HG02884 (cell line): Measurements from ENCODE around the gene ARID1B.

Experiments
- ATAC-seq: cut with Tn5 transposase; IDR thresholded peaks from one replicate; pipeline ENCODE4 v1.9.1; 2021; ENCODE audit warnings: mild to moderate bottlenecking, moderate library complexity; ENCODE audit not compliant: unreplicated experiment

ARID1B gene

DNA sequence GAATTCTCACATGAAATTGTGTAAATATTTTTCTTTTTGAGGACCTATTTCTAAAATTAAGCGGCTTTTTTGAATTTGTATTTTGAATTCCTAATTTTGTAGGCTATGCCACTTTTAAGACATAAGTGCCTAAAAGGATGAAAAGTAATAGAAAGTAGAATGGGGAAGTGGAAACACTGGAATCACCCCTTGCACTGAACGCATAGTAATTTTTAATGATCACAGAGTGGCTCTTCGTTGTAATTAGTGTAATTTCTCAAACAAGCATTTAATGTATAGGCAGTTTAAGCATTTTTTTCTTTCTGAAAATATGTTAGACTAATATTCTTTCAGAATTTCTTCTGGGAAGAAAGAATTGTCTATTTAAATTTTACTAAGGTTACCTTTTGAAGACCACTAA lies 73.2 kb downstream of the ARID1B start:
- ATAC-seq, result no peak

DNA sequence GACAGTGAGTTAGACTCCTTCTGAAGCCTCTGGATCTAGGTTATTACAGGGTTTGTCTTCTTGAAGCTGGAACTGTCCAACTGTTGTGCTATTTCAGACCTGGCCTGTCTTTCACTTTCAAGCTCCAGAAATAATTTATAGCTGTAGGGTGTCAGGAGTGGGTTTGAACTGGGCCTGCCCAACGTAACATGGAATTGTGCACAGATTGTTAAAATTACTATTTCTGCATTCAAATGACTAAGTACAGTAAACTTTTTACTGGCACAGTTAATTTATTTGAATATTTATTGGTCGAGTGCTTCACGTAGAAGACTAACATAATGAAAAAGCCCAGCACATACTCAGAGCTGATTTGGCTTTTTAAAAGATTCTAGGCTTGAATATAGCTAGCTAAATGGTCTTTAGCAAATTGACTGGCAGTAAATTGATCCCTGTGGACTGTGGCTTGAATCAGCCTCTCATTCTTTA lies 74.3 kb downstream of the ARID1B start:
- ATAC-seq, result no peak

DNA sequence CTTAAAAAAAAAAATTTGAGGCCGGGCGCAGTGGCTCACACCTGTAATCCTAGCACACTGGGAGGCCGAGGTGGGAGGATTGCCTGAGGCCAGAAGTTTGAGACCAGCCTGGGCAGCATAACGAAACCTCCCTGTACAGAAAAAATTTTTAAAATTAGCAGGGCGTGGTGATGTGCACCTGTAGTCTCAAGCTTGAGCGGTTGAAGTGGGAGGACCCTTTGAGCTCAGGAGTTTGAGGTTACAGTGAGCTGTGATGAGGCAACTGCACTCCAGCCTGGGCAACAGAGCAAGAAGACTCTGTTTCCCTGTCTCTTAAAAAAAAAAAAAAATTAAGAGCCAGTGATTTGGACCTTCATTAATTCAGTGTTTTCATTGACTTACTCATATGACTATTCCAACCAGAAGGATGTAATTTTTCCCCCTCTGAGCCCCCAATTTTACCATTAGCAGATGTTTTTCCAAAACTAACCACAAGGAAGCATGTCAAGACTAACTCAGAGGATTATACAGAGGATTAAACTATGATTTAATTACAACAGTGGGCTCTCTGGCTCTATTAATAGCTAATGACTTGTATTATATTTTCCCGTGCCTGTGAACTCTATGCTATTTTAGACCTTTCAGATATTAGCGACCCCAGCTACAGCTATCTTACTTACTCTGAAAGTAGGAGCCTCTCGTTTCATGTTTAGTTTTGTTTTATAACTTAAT lies 75.1 kb downstream of the ARID1B start:
- ATAC-seq, result peak; percentile 66

DNA sequence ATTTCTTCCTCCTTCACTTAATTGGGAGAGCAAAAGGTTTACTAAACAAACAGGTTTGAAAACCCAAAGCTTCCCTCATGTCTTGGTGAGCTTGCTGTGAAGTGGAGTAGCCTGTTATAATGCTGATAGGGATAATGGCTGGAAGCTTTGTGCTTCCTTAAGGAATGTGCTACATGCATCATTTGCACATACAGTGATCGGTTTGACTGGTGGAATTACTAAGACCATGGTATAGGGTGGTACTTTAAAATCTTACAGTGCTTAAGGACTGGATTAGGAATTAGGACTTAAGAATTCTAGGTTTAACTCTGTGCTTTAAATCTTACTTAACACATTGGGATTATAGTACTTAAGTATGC lies 75.7 kb downstream of the ARID1B start:
- ATAC-seq, result no peak

DNA sequence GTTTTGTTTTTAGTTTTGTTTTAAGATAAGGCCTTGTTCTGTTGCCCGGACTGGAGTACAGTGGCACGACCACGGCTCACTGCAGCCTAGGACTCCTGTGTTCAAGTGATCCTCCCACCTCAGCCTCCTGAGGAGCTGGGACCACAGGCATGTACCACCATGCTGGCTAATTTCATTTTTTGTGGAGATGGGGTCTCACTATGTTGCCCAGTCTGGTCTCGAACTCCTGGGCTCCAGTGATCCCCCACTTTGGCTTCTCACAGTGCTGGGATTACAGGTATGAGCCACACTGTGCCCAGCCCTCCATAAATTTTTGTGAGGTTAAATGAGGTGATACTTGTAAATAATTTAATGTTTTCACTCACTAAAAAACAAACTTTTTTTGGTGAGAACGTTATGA lies 76.6 kb downstream of the ARID1B start:
- ATAC-seq, result no peak

DNA sequence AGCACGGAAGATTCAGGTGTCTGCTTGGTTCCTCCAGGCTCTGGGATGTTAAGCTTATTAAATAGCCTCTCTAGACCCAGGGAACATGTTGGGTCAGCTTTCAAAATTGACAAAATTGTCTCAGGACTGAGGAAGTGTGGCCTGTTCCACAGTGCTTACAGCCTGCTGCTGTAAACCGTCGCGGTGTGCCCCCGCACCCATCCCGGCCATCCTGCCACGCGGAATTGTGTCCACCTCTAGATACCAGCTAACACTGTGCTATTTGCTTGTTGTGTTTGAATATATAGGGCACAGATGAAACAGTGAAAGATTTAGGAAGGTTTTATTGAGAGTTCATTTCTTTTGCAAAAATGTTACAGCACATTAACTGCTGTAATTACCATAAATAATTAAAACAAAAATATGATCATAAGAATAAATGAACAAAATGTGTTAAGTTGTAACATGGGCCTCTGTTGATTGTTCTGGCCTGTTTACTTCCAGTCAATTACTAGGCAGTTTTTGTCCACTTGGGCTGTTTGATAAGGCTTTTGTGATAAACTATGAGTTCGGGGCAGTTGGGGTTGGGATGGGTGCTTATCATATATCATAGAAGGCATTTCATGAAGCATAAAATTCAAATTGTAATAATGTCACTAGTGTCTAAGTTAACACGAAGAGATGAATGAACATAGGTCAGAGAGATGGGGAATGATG lies 77.4 kb downstream of the ARID1B start:
- no peak for ATAC-seq

DNA sequence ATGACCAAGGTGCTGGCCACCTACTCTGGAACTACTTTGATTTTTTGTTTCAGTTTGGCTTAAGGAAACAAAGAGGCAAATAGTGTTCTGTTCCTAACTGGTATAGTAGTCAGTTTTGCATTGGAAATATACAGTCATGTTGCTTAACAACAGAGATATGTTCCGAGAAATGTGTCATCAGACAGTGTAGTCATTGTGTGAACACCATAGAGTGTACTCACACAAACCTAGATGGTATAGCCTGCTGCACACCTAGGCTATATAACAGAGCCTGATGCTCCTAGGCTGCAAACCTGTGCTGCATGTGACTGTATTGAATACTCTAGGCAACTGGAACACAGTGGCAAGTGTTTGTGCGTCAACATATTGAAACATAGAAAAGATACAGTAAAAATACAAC lies 80.4 kb downstream of the ARID1B start:
- peak; percentile 61 for ATAC-seq

DNA sequence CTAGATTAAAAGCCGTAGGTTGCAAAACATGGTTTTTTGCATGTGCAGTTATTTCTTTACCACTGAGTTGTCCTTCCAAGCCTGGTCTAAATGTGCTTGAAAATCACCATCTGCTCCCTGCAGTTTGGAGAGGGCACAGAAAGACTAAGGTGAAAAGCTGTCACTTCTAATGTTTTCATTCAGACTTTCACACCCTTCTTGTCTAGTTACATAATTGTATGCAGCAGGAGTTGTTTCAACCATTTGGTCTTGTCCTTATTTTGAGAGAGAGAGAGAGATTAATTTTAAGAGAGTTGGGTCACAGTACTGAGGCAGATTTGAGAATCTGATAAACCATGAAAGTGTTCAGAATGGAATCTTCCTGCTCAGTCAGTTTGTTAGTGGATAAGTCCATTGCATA lies 82.5 kb downstream of the ARID1B start:
- ATAC-seq, result no peak

DNA sequence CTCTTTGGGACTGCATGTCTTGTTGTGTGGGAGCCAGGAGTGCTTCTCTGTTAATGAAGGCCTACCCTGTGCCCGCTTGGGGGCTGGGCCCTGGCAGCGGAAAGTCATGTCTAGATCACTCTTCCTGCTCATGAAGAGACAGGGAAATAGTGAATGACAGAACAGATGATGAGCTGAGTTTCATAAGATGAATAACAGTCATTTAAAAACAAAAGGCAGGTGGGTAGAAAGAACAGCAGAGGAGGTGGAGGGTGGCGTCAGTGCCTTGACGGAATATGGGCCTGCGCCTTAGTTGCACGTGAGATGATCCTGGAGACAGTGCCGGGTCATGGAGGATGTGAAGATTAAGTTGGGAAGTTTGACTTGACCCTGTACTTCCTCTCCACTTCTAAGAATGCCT lies 85.5 kb downstream of the ARID1B start:
- no peak for ATAC-seq

DNA sequence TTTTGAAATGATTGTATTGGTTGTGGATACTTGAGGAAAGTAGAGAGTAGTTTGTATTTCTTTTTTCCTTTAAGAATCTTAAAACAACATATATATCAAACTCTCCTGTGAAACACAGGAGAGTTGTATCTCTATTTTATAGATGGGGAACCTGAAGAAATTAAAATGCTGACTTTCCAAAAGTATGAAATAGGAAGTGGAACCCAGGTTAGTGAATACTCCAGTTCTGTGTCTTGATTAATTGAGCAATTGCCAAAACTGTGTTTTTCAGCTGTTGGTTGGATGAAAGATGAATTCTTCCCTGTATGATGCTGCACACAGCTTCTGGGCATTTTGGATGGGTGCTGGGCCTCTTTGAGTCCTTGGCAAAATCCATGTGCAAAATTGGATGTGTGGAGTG lies 86.3 kb downstream of the ARID1B start:
- no peak for ATAC-seq

DNA sequence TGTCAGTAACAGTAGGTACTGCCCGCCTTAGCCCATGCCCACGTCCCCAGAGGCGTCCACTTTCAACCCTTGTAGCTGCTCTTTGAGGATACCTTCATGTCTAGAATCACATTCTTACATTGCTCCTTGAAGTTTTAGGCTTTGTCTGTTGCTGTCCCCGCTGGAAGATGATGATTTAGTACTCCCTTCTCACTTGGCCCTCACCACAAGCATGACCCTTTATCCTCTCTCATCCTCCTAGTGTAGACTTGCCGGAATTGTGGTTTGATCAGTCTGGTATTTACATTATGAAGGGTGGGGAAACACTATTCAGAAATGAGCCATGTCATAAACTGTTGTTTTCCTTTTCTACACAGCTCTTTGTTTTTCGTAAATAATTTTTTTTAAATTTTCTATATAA lies 87.4 kb downstream of the ARID1B start:
- no peak for ATAC-seq

DNA sequence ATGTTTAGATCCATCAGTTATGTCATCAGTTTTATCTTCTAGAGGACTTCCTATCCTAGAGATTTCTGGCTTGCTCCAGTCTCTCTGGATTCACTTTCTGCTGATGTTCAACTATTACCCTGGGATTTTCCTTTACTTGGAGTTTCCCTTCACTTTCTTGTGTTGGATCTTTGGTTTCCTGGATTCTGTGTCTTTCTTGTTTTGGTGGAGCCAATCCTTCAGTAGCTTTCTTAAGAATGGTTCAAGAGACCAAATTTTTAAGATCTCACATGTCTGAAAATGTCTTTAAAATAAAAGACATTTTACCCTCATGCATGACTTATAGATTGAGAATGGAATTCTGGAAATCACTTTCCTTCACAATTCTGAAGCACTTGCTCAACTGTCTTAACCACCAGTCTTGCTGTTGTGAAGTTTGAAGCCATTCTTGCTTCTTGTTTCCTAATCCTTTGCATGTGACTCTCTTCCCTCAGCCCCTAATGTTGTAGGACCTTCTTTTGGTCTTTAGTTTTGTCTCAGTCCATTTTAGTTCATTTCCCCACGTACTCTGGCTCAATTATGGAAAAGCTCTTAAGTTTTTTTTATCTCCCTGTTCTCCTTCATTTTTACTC lies 87.9 kb downstream of the ARID1B start:
- ATAC-seq, result no peak

DNA sequence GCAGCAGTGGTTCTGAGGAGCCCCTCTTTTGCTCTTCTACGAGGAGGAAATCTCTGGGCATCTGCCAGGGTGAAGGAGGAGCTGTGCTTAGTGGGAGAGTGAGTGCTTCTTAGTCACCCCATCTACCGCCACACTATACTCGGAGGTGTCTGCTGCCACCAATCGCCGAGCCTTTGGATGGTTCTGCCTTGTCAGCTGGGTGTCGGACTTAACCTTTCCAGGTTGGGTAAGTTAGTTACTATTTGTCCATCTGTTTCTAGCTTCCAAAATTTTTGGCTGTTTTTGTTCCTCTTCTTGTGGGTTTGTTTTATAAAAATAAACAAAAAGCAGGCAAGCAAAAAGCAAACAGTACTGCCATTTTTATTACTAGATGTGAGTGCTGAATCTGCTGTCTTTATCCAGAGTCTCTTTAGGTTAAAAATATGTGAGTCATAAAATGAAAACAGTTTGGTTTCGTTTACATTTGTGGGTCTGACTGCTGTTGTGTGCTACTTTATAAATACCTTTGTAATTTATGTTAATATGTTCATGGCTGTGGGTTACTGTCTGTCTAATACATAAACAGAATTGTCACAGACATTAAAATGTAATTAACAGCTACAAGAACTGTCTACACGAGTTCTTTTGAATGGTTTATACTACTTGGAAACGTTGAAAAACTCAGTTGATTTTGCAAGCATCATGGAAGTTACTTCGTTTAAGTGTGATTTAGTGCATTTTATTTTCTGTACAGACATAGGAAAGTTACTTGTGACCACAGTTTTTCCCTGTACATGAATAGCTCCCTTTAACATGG lies 89.2 kb downstream of the ARID1B start:
- ATAC-seq, result peak; percentile 44

DNA sequence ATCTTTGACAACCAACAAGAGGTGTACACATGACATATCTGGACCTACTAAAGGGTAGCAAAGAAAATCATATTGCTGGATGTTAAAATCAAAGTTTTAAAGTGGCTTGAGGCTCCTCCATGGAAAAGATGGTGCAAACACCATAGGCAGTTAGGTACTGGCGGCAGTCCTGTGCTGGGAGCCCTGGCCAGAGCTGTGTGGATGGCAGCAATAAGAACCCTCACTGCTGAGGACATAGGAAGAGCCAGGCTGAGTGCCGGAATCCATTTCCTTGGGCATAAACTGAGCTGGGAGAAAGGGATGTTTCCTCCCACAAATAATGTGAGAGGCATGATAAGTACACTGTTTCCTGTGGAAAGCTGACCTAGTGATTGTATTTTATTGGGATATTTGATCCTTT lies 89.9 kb downstream of the ARID1B start:
- no peak for ATAC-seq

DNA sequence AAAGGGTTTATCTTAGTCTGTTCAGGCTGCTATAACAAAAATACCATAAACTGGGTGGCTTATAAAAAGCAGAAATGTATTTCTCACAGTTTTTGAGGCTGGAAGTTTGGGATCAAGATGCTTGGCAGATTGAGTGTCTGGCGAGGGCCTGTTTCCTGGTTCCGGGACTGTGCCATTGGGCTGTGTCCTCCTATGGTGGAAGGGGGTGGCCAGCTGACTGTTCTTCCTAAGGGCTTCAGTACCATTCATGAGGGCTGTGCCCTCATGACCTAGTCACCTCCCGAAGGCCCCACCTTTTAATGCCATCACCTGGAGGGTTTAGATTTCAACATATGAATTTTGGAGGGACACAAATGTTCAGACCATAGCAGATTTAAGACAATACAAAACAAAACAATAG lies 91.2 kb downstream of the ARID1B start:
- ATAC-seq, result no peak

DNA sequence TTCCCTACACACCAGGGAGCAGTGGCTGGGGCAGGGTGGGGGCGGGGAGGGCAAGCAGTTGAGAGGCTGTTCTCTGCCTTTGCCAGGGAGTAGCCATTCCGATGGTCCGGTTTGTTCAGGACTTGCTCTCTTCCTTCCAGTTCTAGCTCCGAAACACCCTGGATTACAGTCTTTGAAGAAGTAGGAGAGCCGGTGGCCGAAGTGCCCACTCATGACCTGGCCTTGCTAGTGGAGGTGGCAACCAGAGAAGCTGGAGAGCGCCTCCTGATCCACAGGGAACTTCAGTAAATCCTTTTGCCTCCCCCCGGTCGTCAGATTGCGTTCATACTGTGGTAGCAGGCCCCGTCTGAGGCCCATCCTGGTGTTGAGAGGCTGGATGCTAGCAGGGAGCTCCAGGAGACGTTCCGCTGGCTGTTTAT lies 92.8 kb downstream of the ARID1B start:
- no peak for ATAC-seq

DNA sequence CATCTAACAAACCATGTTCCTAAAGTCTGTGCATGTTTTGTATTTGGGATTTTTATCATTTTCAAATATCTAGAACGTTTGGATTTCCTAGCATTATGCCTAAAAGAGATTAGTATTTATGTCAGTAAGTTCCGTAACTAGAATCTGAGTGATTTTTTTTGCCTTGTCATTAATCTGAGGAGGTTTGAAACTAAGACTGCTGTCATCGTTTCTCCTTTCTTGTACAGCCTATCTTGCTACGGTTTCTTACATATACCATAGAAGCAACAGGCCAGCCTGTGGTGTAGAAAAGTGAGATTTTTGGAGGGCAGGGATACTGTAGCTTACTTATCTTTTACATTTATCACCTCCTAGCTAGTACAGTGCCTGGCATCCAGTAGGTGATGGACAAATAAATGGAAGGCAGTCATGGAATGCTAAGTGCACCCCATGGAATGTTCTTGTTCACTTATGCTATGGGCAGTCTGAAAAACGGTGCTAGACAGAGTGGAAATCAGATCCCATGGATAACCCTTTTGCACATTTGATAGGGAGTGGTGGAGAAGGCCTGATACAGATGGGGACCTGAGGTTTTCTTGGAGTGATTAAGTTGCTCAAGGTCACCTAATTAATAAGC lies 93.9 kb downstream of the ARID1B start:
- ATAC-seq, result no peak

DNA sequence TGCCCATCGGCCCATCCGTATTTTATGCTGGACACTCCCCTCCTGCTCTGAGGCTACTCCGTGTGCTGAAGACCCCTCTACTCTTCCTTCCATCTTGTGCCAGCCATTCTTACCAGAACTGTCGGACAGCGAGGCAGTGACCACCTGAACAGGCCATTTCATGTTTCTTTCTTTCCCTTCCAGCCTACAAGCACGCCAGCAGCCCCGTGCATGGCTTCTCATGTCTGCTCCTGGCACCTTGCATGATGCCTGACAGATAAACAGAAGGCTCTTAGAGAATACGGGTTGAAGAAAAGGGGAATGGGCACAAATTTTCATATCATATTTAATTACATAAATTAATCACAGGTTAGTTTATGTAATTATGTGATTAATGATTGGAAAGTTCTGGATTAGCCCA lies 95.7 kb downstream of the ARID1B start:
- ATAC-seq, result no peak

DNA sequence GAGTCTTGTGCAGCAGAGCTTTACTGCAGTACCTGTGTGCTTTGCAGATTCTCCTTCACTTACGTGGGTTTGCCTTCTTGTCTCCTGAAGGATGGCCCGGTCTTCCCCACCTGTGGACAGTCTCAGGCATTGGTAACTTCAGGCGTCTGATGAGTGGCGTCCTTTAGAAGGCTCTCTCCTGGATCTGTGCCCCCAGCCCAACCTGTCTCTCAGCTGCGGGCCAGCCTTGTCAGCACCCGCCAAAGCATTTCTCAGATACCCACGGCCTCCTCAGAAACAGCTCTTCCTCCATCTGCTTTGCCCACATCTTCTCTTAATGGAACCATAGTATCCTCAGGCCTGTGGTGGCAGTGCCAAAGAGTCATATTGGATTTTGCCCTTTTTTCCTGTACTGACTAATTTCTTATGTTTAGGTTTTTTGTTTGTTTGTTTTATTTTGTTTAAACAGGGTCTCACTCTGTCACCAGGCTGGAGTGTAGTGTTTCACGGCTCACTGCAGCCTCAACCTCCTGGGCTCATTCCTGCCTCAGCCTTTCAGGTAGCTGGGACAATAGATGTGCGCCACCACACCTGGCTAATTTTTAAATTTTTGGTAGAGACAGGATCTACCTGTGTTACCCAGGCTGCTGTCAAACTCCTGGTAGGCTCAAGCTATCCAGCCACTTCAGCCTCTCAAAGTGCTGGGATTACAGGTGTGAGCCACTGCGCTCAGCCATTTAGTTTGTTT lies 96.6 kb downstream of the ARID1B start:
- ATAC-seq, result no peak

DNA sequence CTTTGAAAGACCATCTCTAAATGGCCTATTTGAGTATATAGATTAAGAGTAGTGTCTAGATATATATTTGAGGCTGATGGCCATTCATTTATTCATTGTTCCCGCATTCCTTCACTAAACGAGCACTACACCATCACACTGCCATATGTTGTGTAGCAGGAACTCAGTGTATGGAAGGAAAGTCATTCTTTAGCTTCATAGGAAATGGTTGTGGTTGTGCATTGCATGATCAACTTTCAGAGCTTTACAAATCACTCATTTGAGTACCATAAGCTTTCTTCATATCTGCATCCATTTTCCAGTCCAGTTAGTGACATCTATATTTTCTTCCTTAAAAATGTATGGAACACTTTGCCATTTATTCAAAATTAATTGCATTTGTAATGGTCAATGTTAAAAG lies 97.9 kb downstream of the ARID1B start:
- no peak for ATAC-seq
